Body of pancreas (tissue), 4 donors: ENCODE measurements around the gene ARHGAP26. TPM values are rescaled to one million over a fixed set of nuclear protein-coding genes. Genes with fewer than 3 reads are reported as not detected.

Experiments
- ATAC-seq: fragments of 150-250 bp; one replicate; pipeline ENCODE4 v1.9.1; 2016
- DNase-seq, 4 donors: peaks; one replicate each; pipeline ENCODE4 v3.0.0-alpha.2; 2019
- H3K27ac ChIP-seq, 4 donors: fragments of 200-600 bp; sonication (generic); 1 replicate in 3 of 4; 2 replicates in 1 of 4; pipeline versions ENCODE4 v1.5.1 to v1.6.1; 2016 to 2019; ENCODE audit warnings: mild to moderate bottlenecking in 1 of 4, mixed read lengths in 1 of 4, moderate library complexity in 1 of 4
- H3K27me3 ChIP-seq, 2 donors: fragments of 200-600 bp; sonication (generic); one replicate each; pipeline ENCODE4 v1.6.0; 2016; ENCODE audit warnings: mild to moderate bottlenecking in 1 of 2
- H3K36me3 ChIP-seq, 2 donors: fragments of 200-600 bp; sonication (generic); replicated peaks in 1 of 2; 2 replicates each; pipeline ENCODE4 v1.5.1; 2016; ENCODE audit warnings: low read depth in 2 of 2; ENCODE audit not compliant: insufficient read depth in 1 of 2
- H3K4me1 ChIP-seq: fragments of 200-600 bp; sonication (generic); one replicate; pipeline ENCODE4 v1.6.0; 2016
- H3K4me3 ChIP-seq, 2 donors: fragments of 200-600 bp; sonication (generic); 1 replicate in 1 of 2; 2 replicates in 1 of 2; pipeline ENCODE4 v1.5.1; 2016 to 2019
- H3K9me3 ChIP-seq, 3 donors: fragments of 200-600 bp; sonication (generic); 1 replicate in 2 of 3; 2 replicates in 1 of 3; pipeline ENCODE4 v1.5.1; 2016
- POLR2A ChIP-seq, 3 donors: fragments of 450-650 bp; IDR thresholded peaks; one replicate each; pipeline ENCODE4 v1.6.1; 2016; ENCODE audit warnings: antibody characterized with exemption in 3 of 3, mild to moderate bottlenecking in 2 of 3
- WGBS, 2 donors: methylation state at CpG; one replicate each; pipeline ENCODE4 v1.1.5; 2017; 5-methylcytosine and 5-hydroxymethylcytosine counted together
- intact Hi-C: fragments of 100-400 bp; cut with DNase I; formaldehyde crosslinking; loops from one replicate; pipeline ENCODE4 v1.15.1; 2023
- total RNA-seq, 2 donors: library from RNA; depleted of rRNA; stranded (reverse); fragments of >200 nt; gene quantifications; one replicate each; pipeline ENCODE4 v1.1.0, GENCODE V29; 2016
- TF ChIP-seq, protein P1 (sequence below), 7 experiments: fragments of 450-650 bp in 4 of 7; fragments of 200-600 bp in 3 of 7; sonication (generic) in 3 of 7; IDR thresholded peaks; one replicate each; pipeline ENCODE4 v1.5.1; 2016 to 2019; ENCODE audit warnings: antibody characterized with exemption in 7 of 7

ARHGAP26 gene
- total RNA-seq, 2 donors from 2014 or later, result 12.5 to 14.2 TPM

DNA sequence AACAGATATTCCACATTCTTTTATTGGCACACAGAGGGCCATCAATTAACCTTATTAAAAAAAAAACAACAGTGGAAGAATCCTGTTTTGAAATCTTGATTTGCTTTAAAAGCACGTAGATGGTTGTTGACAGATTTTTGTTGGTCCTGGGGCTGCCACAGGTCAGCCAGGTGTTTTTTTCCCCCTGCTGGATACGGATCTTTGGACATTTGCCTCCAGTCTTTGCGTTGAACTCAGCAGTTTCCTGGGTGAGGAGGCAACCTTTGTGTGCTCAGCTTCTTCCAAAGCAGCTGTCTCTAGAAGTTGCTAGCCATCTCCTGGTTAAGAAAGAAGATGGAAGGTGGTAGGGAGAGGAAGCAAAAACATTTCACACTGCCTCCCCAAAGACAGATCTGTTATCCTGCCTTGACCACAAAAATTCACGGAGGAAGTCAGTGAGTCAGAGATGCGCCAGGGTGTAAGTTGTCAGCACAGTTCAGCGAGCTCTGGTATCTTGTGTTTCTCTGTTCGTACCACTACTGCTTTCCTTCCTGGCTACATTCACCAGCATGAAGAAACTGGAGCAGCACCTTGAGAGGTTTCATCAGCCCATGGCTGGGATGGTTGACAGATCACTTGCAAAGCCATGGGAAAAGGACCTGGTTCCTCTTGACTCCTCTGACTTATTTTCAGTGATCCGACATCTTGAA lies 207.3 kb downstream of the ARHGAP26 start:
- DNase-seq (peak in 1 of 4 donors; percentile 41), ATAC-seq (no peak)
- Histone ChIP-seq H3K9me3 (no peaks in the 10 kb centered on the region), H3K36me3 (no peaks in the 10 kb centered on the region), H3K27ac (peak overlapping the region in 1 of 4 donors; percentile 35), H3K27me3 (no peaks in the 10 kb centered on the region), H3K4me1 (peaks cover 15% of the 10 kb centered on the region), H3K4me3 (no peak overlapping the region)
- intact Hi-C loops, result no loop called here
- WGBS, 2 donors, result 42 to 69% methylated on average over 8 of the region's 8 CpGs
- TF ChIP-seq, protein P1, sequence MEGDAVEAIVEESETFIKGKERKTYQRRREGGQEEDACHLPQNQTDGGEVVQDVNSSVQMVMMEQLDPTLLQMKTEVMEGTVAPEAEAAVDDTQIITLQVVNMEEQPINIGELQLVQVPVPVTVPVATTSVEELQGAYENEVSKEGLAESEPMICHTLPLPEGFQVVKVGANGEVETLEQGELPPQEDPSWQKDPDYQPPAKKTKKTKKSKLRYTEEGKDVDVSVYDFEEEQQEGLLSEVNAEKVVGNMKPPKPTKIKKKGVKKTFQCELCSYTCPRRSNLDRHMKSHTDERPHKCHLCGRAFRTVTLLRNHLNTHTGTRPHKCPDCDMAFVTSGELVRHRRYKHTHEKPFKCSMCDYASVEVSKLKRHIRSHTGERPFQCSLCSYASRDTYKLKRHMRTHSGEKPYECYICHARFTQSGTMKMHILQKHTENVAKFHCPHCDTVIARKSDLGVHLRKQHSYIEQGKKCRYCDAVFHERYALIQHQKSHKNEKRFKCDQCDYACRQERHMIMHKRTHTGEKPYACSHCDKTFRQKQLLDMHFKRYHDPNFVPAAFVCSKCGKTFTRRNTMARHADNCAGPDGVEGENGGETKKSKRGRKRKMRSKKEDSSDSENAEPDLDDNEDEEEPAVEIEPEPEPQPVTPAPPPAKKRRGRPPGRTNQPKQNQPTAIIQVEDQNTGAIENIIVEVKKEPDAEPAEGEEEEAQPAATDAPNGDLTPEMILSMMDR (IDR thresholded peaks at IDR 0.05), result no peak
- no peak for TF ChIP-seq POLR2A (IDR thresholded peaks at IDR 0.05)

DNA sequence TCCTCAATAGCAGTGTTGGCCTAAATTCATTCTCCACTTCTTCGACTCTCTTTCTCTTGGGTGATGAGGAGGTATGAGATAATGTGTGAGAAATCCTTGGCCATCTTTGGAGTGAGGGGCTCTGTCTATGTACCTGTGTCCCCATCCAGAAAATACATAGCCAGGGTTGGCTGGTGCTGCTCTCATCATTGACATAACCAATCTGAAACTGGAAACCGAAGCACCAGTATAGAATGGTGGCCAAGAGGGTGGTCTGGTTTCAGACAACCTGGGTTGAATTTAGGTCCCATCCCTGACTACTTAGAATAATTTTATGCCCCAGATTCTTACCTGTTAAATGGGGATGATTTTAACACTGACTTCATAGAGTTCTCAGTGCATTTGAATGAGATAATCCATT lies 208.1 kb downstream of the ARHGAP26 start:
- no peak for DNase-seq
- intact Hi-C loops, result no loop called here

DNA sequence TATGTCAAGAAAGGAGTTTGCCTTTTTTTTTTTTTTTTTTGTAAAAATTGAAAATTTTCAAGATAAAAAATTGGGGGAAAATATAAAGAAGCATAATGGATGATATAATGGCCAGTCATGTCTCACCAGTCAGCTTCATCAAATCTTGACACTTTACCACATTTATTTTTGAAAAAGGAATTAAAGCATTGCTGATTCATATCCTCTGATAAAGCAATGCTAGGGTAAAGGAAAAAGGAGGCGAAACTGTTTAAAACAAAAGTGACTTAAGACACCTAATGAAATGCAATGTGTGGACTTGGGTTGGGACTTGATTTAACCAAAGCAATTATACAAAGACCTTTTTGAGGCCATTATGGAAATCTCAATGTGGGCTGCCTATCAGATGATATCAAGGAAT lies 208.5 kb downstream of the ARHGAP26 start:
- no peak for DNase-seq
- no peaks in the 10 kb centered on the region for H3K27me3 ChIP-seq
- no peak for TF ChIP-seq POLR2A (IDR thresholded peaks at IDR 0.05)
- TF ChIP-seq, protein P1 (IDR thresholded peaks at IDR 0.05), result no peak
- H3K9me3 ChIP-seq, result no peaks in the 10 kb centered on the region
- no peak for ATAC-seq
- H3K36me3 ChIP-seq, result no peaks in the 10 kb centered on the region
- H3K4me3 ChIP-seq, result no peak overlapping the region
- intact Hi-C loops, result no loop called here
- H3K27ac ChIP-seq, result no peak overlapping the region
- H3K4me1 ChIP-seq, result peaks cover 23% of the 10 kb centered on the region
- 90 to 93% methylated on average over 1 of the region's 1 CpG for WGBS, 2 donors

More for the DNA sequence above, 208.1 kb downstream of the ARHGAP26 start:
- Histone ChIP-seq H3K4me3 (no peak overlapping the region), H3K36me3 (no peaks in the 10 kb centered on the region), H3K4me1 (peaks cover 22% of the 10 kb centered on the region), H3K27ac (no peak overlapping the region), H3K9me3 (no peaks in the 10 kb centered on the region), H3K27me3 (no peaks in the 10 kb centered on the region)
- ATAC-seq, result no peak
- 100% methylated on average over 2 of the region's 2 CpGs for whole genome bisulfite sequencing, 2 donors
- no peak for TF ChIP-seq POLR2A (IDR thresholded peaks at IDR 0.05)
- TF ChIP-seq, protein P1 (IDR thresholded peaks at IDR 0.05), result no peak

DNA sequence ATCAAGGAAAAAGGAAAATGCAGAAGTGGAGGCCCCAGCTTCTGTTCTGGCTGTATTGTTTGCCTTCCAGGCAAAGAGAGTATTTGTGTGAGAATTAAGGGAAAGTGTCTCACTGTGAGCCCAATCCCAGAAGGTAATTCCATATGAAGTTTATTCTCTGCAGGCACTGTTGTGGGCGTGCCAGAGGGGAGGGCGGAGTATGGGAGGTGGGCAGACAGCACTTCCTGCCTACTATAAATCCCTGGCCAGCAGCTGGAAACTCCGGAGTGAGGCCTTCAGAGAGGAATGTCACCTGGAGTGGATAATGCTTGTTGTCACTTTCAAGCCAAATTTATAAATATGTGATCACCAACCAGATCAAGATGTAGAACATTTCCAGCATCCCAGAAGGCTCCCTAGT lies 209.5 kb downstream of the ARHGAP26 start:
- WGBS, 2 donors, result 65 to 73% methylated on average over 3 of the region's 3 CpGs
- Histone ChIP-seq H3K4me3 (no peak overlapping the region), H3K9me3 (no peaks in the 10 kb centered on the region), H3K27me3 (no peaks in the 10 kb centered on the region), H3K27ac (no peak overlapping the region), H3K4me1 (peaks cover 23% of the 10 kb centered on the region), H3K36me3 (no peaks in the 10 kb centered on the region)
- no peak for ATAC-seq
- DNase-seq, result no peak
- intact Hi-C loops, result no loop called here
- TF ChIP-seq POLR2A (IDR thresholded peaks at IDR 0.05), result no peak
- TF ChIP-seq, protein P1 (IDR thresholded peaks at IDR 0.05), result no peak

DNA sequence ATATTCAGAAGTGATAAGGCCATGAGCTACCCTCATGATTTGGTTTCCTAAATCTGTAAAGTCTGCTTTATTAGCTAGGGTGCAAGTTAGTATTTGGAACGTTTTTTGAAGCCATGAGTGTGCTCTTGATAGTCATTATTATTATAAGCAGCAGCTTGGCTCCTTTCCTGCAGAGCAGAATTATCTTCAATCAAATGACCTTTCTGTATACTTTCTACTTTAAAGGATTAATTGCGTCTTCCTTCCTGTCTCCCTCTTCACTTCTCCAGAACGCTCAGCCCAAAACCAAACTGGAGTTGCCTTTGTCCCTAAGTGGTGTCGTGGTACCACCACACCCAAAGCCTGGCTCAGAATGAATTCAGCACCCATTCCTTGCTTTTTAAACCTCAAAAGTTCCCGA lies 211.3 kb downstream of the ARHGAP26 start:
- TF ChIP-seq, protein P1 (IDR thresholded peaks at IDR 0.05), result no peak
- TF ChIP-seq POLR2A (IDR thresholded peaks at IDR 0.05), result no peak
- WGBS, 2 donors, result 28 to 31% methylated on average over 5 of the region's 5 CpGs
- Histone ChIP-seq H3K36me3 (no peaks in the 10 kb centered on the region), H3K27me3 (no peaks in the 10 kb centered on the region), H3K4me3 (no peak overlapping the region), H3K4me1 (peaks cover 23% of the 10 kb centered on the region), H3K9me3 (no peaks in the 10 kb centered on the region), H3K27ac (peak overlapping the region; percentile 2 to 70 (median 68))
- intact Hi-C loops, result no loop called here
- ATAC-seq, result no peak
- no peak for DNase-seq
